Endothelial cell of umbilical vein (primary cell): ENCODE data around the gene PALD1. TPM values are rescaled to one million over a fixed set of nuclear protein-coding genes. Genes with fewer than 3 reads are reported as not detected.

Source experiments
- BruUV-seq: library from RNA; stranded (reverse); fragments of 400-500 nt; replicated peaks from 2 replicates; lab custom pipeline; 2021; lab: Mats Ljungman, UMichigan
- CTCF ChIA-PET: fragments of 300-600, 350-600 bp; sonication (Branson Sonifier 250); formaldehyde crosslinking; loops from one replicate; lab custom pipeline; 2021; ENCODE audit warnings: antibody characterized with exemption, inconsistent platforms; lab: Charles Lee
- POLR2A ChIA-PET: fragments of 300-600, 350-600 bp; sonication (Branson Sonifier 250); formaldehyde crosslinking; loops from one replicate; lab custom pipeline; 2021; ENCODE audit warnings: antibody characterized with exemption, inconsistent platforms; lab: Charles Lee
- DNase-seq: peaks from one replicate; pipeline ENCODE4 v3.0.0-alpha.2; 2011; ENCODE audit warnings: low read depth, low spot score
- FAIRE-seq: peaks from 2 replicates; lab custom pipeline; 2011; peaks lifted over from hg19 to GRCh38; lab: Jason Lieb, UNC
- H2AFZ ChIP-seq: 2 replicates; pipeline ENCODE4 v1.6.0; 2012; ENCODE audit warnings: low read depth, low read length, control low read depth, inconsistent platforms
- H3K27ac ChIP-seq: 2 replicates; pipeline ENCODE4 v1.5.1; 2011; ENCODE audit warnings: low read depth, mild to moderate bottlenecking, control low read depth, low read length, moderate library complexity; ENCODE audit not compliant: insufficient read depth
- H3K27me3 ChIP-seq, 2 experiments: 2 replicates each; pipeline versions ENCODE4 v1.6.0 to v1.6.1; 2011; ENCODE audit warnings: low read length in 2 of 2, mixed read lengths in 1 of 2; ENCODE audit not compliant: control insufficient read depth in 2 of 2, insufficient read depth in 2 of 2
- H3K36me3 ChIP-seq, 2 experiments: 2 replicates in 1 of 2; 3 replicates in 1 of 2; pipeline ENCODE4 v1.5.1; 2011; ENCODE audit warnings: low read length in 2 of 2, mild to moderate bottlenecking in 1 of 2, moderate library complexity in 1 of 2; ENCODE audit not compliant: control insufficient read depth in 2 of 2, insufficient read depth in 2 of 2; ENCODE audit errors: extremely low read depth in 1 of 2
- H3K4me1 ChIP-seq: 3 replicates; pipeline ENCODE4 v1.5.1; 2011; ENCODE audit warnings: mild to moderate bottlenecking, low read length; ENCODE audit not compliant: control insufficient read depth, insufficient read depth; ENCODE audit errors: extremely low read depth
- H3K4me2 ChIP-seq: 2 replicates; pipeline ENCODE4 v1.6.1; 2011; ENCODE audit warnings: low read length, control low read depth, mixed read lengths; ENCODE audit not compliant: insufficient read depth
- H3K4me3 ChIP-seq, 3 experiments: fragments of 200-600 bp in 1 of 3; sonication (generic), shearing (Covaris generic) in 1 of 3; replicated peaks in 1 of 3; 2 replicates each; pipeline ENCODE4 v1.5.1; 2011 to 2016; ENCODE audit warnings: control low read depth in 3 of 3, low read length in 3 of 3, mild to moderate bottlenecking in 2 of 3, inconsistent platforms in 1 of 3, low read depth in 1 of 3, moderate library complexity in 1 of 3; ENCODE audit not compliant: insufficient read depth in 1 of 3
- H3K79me2 ChIP-seq: 2 replicates; pipeline ENCODE4 v1.6.0; 2012; ENCODE audit warnings: low read length, inconsistent platforms; ENCODE audit not compliant: control insufficient read depth, insufficient read depth
- H3K9ac ChIP-seq: replicated peaks from 2 replicates; pipeline ENCODE3; 2011; ENCODE audit warnings: low read length, control low read depth; ENCODE audit not compliant: insufficient read depth; ENCODE audit errors: extremely low read depth
- H3K9me1 ChIP-seq: replicated peaks from 3 replicates; pipeline ENCODE4 v1.6.0; 2011; ENCODE audit warnings: mild to moderate bottlenecking, low read length; ENCODE audit not compliant: control insufficient read depth, insufficient read depth; ENCODE audit errors: extremely low read depth
- H3K9me3 ChIP-seq: replicated peaks from 2 replicates; pipeline ENCODE4 v1.5.1; 2012; ENCODE audit warnings: low read length, inconsistent platforms; ENCODE audit not compliant: control insufficient read depth, insufficient read depth
- H4K20me1 ChIP-seq: replicated peaks from 2 replicates; pipeline ENCODE3; 2011; ENCODE audit warnings: mild to moderate bottlenecking, low read length; ENCODE audit not compliant: control insufficient read depth, insufficient read depth; ENCODE audit errors: extremely low read depth
- EZH2 ChIP-seq: IDR thresholded peaks from 2 replicates; pipeline ENCODE4 v1.6.1; 2012; ENCODE audit warnings: borderline replicate concordance, low read depth, mild to moderate bottlenecking, moderate library complexity, low read length, inconsistent platforms; ENCODE audit not compliant: severe bottlenecking
- FOS ChIP-seq: IDR thresholded peaks from 2 replicates; pipeline ENCODE4 v1.6.1; 2011; ENCODE audit warnings: mild to moderate bottlenecking, low read length, moderate library complexity, borderline replicate concordance; ENCODE audit not compliant: insufficient read depth
- GATA2 ChIP-seq: IDR thresholded peaks from 2 replicates; pipeline ENCODE4 v1.7.0; 2011; ENCODE audit warnings: low read depth, mild to moderate bottlenecking, moderate library complexity, mixed read lengths, low read length; ENCODE audit not compliant: insufficient read length, insufficient read depth
- MYC ChIP-seq: IDR thresholded peaks from one replicate; pipeline ENCODE4 v1.6.1; 2011; ENCODE audit warnings: mild to moderate bottlenecking, low read depth, low read length
- POLR2A ChIP-seq: IDR thresholded peaks from 2 replicates; pipeline ENCODE4 v1.6.1; 2012; ENCODE audit warnings: low read depth, mild to moderate bottlenecking, control low read depth, low read length
- POLR2AphosphoS5 ChIP-seq: IDR thresholded peaks from 2 replicates; pipeline ENCODE4 v1.6.1; 2012; ENCODE audit warnings: low read depth, mild to moderate bottlenecking, control low read depth, low read length, moderate library complexity; ENCODE audit not compliant: insufficient read depth
- dilution Hi-C: fragments of 300-500 bp; cut with MboI; formaldehyde crosslinking; loops from one replicate; pipeline ENCODE4 v1.15.0; 2019; ENCODE audit warnings: low sequenced_read_pairs; ENCODE audit not compliant: extremely low pct_ligation_motif_present
- intact Hi-C: fragments of 100-400 bp; cut with micrococcal nuclease; formaldehyde crosslinking; loops from one replicate; pipeline ENCODE4 v1.10.0; 2022
- polyA plus RNA-seq, 4 experiments: library from polyadenylated mRNA; depleted of rRNA in 3 of 4; stranded (reverse) in 3 of 4; unstranded in 1 of 4; fragments of >200 nt; gene quantifications; 2 replicates each; pipeline versions ENCODE4 v1.2.1 to v1.2.3, GENCODE V29; 2011 to 2012; ENCODE audit warnings: missing spikeins in 1 of 4
- total RNA-seq: library from RNA; stranded (reverse); gene quantifications from 2 replicates; pipeline ENCODE4 v1.2.3, GENCODE V29; 2021
- TF ChIP-seq, protein P1 (sequence below): IDR thresholded peaks from 2 replicates; pipeline ENCODE4 v1.6.1; 2011; ENCODE audit not compliant: insufficient read depth, insufficient read length

Gene PALD1
- total and polyA plus RNA-seq, 2 donors (not counting 3 experiments of a cell fraction or from before 2014, with no cell fraction given): 16.6 to 73.3 TPM

GRCh38 chr10:70515035-70515667 is 36.6 kb downstream of the PALD1 start:
- CTCF ChIA-PET: no interaction called here
- dilution Hi-C loops (no loop called here), intact Hi-C loops (no loop called here)
- Histone ChIP-seq H3K4me3 (no peak overlapping the region), H3K9me1 (no peaks in the 10 kb centered on the region), H3K79me2 (no peaks in the 10 kb centered on the region), H3K27ac (no peak overlapping the region), H3K36me3 (no peaks in the 10 kb centered on the region), H3K4me1 (peaks cover 14% of the 10 kb centered on the region), H4K20me1 (no peaks in the 10 kb centered on the region), H3K4me2 (no peak overlapping the region), H3K27me3 (no peaks in the 10 kb centered on the region), H3K9ac (no peak overlapping the region), H2AFZ (no peak overlapping the region), H3K9me3 (no peaks in the 10 kb centered on the region)
- BruUV-seq: no TSS peak
- DNase-seq: no peak
- POLR2A ChIA-PET: no interaction called here
- TF ChIP-seq, protein P1, sequence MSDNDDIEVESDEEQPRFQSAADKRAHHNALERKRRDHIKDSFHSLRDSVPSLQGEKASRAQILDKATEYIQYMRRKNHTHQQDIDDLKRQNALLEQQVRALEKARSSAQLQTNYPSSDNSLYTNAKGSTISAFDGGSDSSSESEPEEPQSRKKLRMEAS: no peak
- no peak for TF ChIP-seq POLR2AphosphoS5
- TF ChIP-seq MYC: no peak
- no peak for TF ChIP-seq GATA2
- no peak for TF ChIP-seq POLR2A
- FAIRE-seq: no peak

- H3K36me3 ChIP-seq: no peaks in the 10 kb centered on the region
- TF ChIP-seq EZH2 (no peak), MYC (no peak), FOS (peak; percentile 48), GATA2 (no peak), POLR2AphosphoS5 (no peak)
- no peak overlapping the region for H3K9ac ChIP-seq
- DNase-seq (peak; percentile 54), FAIRE-seq (peak; percentile 82)
- H3K79me2 ChIP-seq: no peaks in the 10 kb centered on the region
- ChIA-PET CTCF (no interaction called here), POLR2A (no interaction called here)
- H3K27me3 ChIP-seq: no peaks in the 10 kb centered on the region
- dilution Hi-C loops (no loop called here), intact Hi-C loops (loop anchor here (2.0 kb wide), 1 partner anchor 18 kb away; no protein-coding TSS in a partner anchor)
- no peaks in the 10 kb centered on the region for H3K9me1 ChIP-seq
- H3K27ac ChIP-seq: peak overlapping the region; percentile 46
- H3K4me2 ChIP-seq: peak overlapping the region; percentile 23
- peaks cover 8% of the 10 kb centered on the region for H3K4me1 ChIP-seq
- no peak overlapping the region for H3K4me3 ChIP-seq
- H2AFZ ChIP-seq: no peak overlapping the region
- H4K20me1 ChIP-seq: no peaks in the 10 kb centered on the region
- no TSS peak for BruUV-seq
- H3K9me3 ChIP-seq: no peaks in the 10 kb centered on the region
Observed at GRCh38 chr10:70518695-70519094, 40.1 kb downstream of the PALD1 start.
